T-helper 1 cell treated with Interleukin-12 subunit alpha and Interleukin-12 subunit beta and Interleukin-4 antibody, amounts not matched to agents 30 ng/mL and 1 ng/mL, for 36 hours (primary cell): ENCODE measurements around the gene MOB3A. TPM values are rescaled to one million over a fixed set of nuclear protein-coding genes. Genes with fewer than 3 reads are reported as not detected.
"Not testable (repeated sequence)": the region's sequence is repeated elsewhere in the genome, so short reads cannot be mapped to it uniquely, and the experiment has no call there.

Experiments used
- intact Hi-C: fragments of 100-400 bp; cut with micrococcal nuclease; formaldehyde crosslinking; loops from one replicate; pipeline ENCODE4 v1.15.1; 2024
- total RNA-seq: library from RNA; stranded (reverse); gene quantifications from 2 replicates; pipeline ENCODE4 v1.2.3, GENCODE V29; 2022

Gene MOB3A
- total RNA-seq, 1 donor from 2014 or later: 254 TPM

DNA sequence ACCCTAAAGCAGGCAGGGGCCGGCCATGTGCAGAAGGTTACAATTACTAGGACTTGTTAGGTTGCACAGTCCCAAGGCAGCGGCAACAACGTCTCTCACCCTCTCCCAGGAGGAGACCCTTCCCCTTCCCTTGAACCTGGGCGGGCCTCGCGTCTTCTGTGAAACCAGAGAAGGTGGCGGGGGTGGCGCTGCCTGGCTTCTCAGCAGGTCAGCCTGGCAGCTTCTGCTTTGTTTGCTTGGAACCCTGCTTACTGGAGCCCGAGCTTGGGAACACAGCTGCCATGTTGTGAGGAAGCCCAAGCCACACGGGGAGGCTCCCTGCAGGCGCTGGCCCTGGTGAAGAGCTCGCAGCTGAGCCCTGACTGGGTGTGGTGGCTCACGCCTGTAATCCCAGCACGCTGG, 60.5 kb downstream of the MOB3A start:
- intact Hi-C loops: loop anchor here (1.0 kb wide), 1 partner anchor 16 kb away; no protein-coding TSS in a partner anchor

DNA sequence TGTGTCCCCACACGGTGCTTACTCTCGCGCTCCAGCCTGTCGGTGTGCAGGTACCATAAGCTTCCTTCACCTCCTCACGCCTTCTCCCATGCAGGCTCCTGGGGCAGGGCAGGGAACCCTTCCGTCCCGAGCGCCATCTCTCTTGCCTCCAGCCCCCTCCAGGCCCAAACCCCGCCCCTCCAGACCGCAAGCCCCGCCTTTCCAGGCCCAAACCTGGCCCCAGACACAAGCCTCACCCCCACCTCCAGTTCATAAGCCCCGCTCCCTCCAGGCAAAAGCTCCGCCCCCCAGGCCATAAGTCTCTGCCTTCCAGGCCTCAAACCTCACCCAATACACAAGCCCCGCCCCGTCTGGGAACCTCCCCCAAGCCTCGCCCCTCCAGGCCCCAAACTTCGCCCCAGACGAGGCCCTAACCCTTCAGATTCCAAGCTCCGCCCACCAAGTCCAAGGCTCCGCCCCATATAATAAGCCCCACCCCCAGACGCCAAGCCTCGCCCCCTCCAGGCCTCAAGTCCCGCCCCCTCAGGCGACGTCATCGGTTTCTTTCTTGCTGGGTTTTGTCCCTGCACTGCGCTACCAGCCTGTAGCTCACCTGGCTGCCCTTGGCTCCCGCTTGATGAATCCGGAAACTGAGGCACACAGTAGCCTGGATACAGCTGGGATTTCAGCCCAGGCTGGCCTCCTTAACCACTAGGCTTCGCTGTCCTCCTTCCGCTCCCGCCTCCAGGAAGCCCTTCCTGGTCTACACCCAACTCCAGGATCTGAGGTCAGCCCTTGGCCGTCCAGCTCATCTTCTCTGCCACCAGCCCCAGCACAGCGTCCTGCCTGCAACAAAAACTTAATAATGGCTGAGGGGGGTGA, 61.2 kb downstream of the MOB3A start:
- intact Hi-C loops: loop anchor here (1.0 kb wide), 1 partner anchor 16 kb away; no protein-coding TSS in a partner anchor

DNA sequence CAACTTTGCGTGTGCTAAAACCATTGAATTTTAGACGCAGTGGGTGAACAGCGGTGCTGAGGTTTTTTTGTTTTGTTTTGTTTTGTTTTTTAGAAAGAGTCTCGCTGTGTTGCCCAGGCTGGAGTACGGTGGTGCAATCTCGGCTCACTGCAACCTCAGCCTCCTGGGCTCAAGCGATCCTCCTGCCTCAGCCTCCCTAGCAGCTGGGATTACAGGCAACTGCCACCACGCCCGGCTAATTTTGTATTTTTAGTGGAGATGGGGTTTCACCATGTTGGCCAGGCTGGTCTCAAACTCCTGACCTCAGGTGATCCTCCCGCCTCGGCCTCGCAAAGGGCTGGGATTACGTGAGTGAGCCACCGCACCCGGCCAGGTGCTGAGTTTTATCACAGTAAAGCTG, 61.9 kb downstream of the MOB3A start:
- intact Hi-C loops: not testable (repeated sequence)

GRCh38 chr19:2033825-2034159, 62.3 kb downstream of the MOB3A start:
- intact Hi-C loops: no loop called here

DNA sequence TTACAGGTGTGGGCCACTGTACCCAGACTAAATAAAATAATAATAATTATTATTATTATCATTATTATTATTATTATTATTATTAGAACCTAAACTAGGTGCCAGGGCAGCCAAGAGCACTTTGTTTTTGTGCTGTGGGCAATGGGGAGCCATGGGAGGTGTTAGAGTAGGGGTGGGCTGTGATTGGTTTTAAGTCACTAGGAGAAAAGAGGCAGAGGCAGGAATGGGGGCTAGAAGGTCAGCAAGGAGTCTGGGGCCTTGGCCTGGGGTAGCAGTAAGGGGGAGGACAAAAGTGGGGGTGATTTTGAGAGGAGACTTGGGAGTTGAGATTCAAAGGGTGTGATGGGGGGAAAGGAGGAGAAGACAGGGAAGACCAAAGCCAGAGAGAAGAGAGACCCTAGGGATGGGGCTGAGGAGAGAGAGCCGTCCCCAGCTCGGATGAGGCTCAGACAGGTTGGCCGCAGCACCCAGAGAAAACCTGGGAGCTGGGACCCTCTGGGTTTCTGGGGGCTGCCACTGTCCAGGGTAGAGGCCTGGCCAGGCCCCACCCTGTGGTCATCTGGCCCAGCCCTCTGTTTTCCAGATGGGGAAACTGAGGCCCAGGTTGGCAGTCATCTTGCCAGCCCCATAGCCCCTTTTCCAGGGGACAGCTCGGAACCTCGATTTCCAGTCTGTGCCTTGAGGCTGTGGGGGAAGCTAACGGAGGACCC, 62.9 kb downstream of the MOB3A start:
- intact Hi-C loops: no loop called here

- intact Hi-C loops: no loop called here
Observed at GRCh38 chr19:2032296-2032941, 63.7 kb downstream of the MOB3A start.

DNA sequence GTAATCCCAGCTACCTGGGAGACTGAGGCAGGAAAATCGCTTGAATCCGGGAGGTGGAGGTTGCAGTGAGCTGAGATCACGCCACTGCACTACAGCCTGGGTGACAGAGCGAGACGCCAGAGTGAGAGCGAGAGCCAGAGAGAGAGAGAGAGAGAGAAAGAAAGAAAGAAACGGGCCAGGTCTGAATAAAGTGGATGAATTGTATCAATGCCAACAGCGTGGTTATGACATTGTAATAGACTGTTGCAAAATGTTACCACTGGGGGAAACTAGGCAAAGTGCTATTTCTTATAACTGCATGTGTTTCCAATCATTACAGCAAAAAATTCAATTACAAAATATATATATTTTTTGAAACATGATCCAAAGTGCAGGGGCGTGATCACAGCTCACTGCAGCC, 68.8 kb downstream of the MOB3A start:
- intact Hi-C loops: no loop called here

- intact Hi-C loops: no loop called here
Observed at GRCh38 chr19:2026770-2027169, 69.4 kb downstream of the MOB3A start.

DNA sequence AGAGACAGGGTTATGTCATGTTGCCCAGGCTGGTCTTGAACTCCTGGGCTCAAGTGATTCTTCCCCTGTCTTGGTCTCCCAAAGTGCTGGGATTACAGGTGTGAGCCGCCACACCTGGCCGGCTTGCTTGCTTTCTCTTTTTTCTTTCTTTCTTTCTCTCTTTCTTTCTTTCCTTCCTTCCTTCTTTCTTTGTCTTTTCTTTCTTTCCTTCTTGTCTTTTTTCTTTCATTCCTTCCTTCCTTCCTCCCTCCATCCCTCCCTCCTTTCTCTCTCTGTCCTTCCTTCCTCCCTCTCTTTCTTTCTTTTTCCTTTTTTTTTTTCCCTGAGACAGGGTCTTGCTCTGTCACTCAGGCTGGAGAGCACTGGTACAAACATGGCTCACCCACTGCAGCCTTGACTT, 73.8 kb downstream of the MOB3A start:
- intact Hi-C loops: no loop called here

DNA sequence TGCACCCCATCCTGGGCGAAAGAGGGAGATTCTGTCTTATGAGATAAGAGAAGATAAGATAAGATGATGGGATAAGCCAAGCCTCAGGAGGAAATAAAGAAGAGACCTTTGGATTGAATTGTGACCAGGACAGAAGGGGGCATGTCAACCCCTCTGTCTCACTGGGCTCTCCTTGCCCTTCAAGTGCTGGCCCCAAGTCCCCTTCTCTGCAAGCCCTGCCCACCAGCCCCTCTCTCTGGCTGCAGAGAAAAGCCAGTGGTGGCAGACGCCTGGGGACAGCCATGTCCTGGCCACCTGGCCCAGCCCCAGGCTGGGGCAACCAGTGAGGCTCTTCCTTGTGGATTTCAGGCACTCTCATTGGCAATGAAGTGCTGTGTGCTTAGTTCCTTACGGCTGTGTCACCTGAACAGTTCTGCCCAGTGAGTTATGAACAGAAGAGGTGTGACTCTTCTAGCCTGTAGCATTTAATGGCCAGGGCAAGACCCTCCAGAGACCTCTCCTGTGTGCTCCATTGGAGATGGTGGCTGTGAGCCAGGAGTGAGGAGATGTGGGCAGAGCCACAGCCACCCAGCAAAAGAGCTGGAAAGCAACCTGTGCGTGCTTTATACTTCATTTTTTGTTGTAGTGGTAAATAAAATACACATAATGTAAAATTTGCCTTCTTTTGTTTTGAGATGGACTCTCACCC, 74.5 kb downstream of the MOB3A start:
- intact Hi-C loops: no loop called here

Other genes starting within 250 kb of the MOB3A start
- gene REXO1, start 247.8 kb downstream of the MOB3A start, total RNA-seq: 57.9 and 59.7 TPM in 2 replicates
- 20.4 and 21.5 TPM in 2 replicates for gene KLF16, start 232.7 kb downstream of the MOB3A start, total RNA-seq
- gene ABHD17A, start 210.8 kb downstream of the MOB3A start, total RNA-seq: 128 and 134 TPM in 2 replicates
- 10.5 and 12.2 TPM in 2 replicates for gene ADAT3, start 190.9 kb downstream of the MOB3A start, total RNA-seq
- gene SCAMP4, start 190.9 kb downstream of the MOB3A start, total RNA-seq: 35.4 and 41.9 TPM in 2 replicates
- gene CSNK1G2, start 155.2 kb downstream of the MOB3A start, total RNA-seq: 128 and 129 TPM in 2 replicates
- gene BTBD2, start 80.6 kb downstream of the MOB3A start, total RNA-seq: 34.2 and 44.9 TPM in 2 replicates
- 205 and 213 TPM in 2 replicates for gene MKNK2, start 45.1 kb downstream of the MOB3A start, total RNA-seq
- 15.4 and 19.1 TPM in 2 replicates for gene IZUMO4, start 589 bp upstream of the MOB3A start, total RNA-seq
- gene AP3D1, start 55.2 kb upstream of the MOB3A start, total RNA-seq: 126 and 139 TPM in 2 replicates
- gene DOT1L, start 67.6 kb upstream of the MOB3A start, total RNA-seq: 70.1 and 73.4 TPM in 2 replicates
- 64.7 and 65.7 TPM in 2 replicates for gene PLEKHJ1, start 140.0 kb upstream of the MOB3A start, total RNA-seq
- 136 and 141 TPM in 2 replicates for gene SF3A2, start 140.5 kb upstream of the MOB3A start, total RNA-seq
- gene AMH, start 153.0 kb upstream of the MOB3A start, total RNA-seq: 3.6 and 5.4 TPM in 2 replicates
- not detected in 2 replicates for gene JSRP1, start 160.1 kb upstream of the MOB3A start, total RNA-seq
- gene PEAK3, start 185.8 kb upstream of the MOB3A start, total RNA-seq: 1.2 TPM in 2 replicates
- gene LINGO3, start 211.8 kb upstream of the MOB3A start, total RNA-seq: 0.32 and 0.41 TPM in 2 replicates
- gene LSM7, start 232.3 kb upstream of the MOB3A start, total RNA-seq: 119 and 122 TPM in 2 replicates
- 81.9 and 88.7 TPM in 2 replicates for gene SPPL2B, start 232.4 kb upstream of the MOB3A start, total RNA-seq